NB4 (cell line): ENCODE results near the gene POLH.

Experiments
- DNase-seq: peaks from one replicate; pipeline ENCODE4 v3.0.0; 2010; ENCODE audit warnings: low read depth
- H3K4me3 ChIP-seq: one replicate; pipeline ENCODE4 v1.5.1; 2011; ENCODE audit warnings: mild to moderate bottlenecking, low read depth, low read length, moderate library complexity
- MAX ChIP-seq: IDR thresholded peaks from 2 replicates; pipeline ENCODE4 v1.6.1; 2011; ENCODE audit warnings: low read depth, low read length
- MYC ChIP-seq: IDR thresholded peaks from 2 replicates; pipeline ENCODE4 v1.6.1; 2011; ENCODE audit warnings: low read depth, low read length
- POLR2A ChIP-seq: IDR thresholded peaks from 2 replicates; pipeline ENCODE4 v1.6.1; 2011; ENCODE audit warnings: mild to moderate bottlenecking; ENCODE audit not compliant: insufficient read length; ENCODE audit errors: extremely low read depth
- TF ChIP-seq, protein P1 (sequence below): IDR thresholded peaks from one replicate; pipeline ENCODE4 v1.5.1; 2012; ENCODE audit warnings: low read depth, low read length

POLH gene

GRCh38 chr6:43625393-43625992 lies 49.5 kb downstream of the POLH start:
- TF ChIP-seq MAX: no peak
- no peak for TF ChIP-seq MYC
- TF ChIP-seq POLR2A: no peak
- TF ChIP-seq, protein P1, sequence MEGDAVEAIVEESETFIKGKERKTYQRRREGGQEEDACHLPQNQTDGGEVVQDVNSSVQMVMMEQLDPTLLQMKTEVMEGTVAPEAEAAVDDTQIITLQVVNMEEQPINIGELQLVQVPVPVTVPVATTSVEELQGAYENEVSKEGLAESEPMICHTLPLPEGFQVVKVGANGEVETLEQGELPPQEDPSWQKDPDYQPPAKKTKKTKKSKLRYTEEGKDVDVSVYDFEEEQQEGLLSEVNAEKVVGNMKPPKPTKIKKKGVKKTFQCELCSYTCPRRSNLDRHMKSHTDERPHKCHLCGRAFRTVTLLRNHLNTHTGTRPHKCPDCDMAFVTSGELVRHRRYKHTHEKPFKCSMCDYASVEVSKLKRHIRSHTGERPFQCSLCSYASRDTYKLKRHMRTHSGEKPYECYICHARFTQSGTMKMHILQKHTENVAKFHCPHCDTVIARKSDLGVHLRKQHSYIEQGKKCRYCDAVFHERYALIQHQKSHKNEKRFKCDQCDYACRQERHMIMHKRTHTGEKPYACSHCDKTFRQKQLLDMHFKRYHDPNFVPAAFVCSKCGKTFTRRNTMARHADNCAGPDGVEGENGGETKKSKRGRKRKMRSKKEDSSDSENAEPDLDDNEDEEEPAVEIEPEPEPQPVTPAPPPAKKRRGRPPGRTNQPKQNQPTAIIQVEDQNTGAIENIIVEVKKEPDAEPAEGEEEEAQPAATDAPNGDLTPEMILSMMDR: no peak
- DNase-seq: no peak
- H3K4me3 ChIP-seq: no peak overlapping the region

DNA sequence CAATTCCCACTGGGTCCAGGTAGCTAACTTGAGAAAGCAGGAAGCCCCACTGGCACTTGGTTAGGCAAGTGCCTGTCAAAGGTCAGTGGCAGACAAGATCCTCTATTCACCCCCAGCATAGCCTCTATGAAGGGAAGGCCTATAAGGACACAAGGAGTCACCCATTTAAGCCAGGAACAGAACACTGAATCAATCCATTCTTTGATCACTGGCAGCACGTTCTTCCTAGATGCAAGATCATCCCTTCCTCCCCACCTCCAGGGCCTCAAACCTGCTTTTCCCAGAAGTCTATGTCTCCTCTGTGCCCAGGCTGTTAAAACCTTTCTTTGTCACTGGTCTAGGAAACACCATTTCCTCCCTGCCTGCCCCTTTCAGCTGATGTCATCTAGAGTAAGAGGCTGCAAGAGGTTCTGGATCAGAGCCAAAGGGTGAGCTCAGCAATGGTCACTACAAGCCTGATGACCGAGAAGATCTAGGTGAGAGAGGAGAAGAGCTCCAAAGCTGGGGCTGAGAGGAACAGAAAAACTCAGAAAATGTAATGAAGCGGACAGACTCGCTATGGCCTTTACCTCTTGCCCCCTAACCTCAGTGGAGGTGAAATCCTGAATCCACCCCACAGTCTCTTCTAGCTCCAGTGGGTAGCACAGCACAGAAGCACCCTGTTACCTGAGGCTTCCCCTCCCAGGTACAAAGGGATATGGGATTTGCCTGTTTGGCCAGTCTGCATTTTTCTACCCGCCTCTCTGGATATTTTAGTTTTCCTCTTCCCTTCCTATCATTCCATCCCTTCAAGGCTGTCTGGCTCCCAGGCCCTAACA lies 51.2 kb downstream of the POLH start:
- TF ChIP-seq POLR2A (no peak), MYC (no peak), MAX (no peak)
- peak; percentile 58 for DNase-seq
- H3K4me3 ChIP-seq: peak overlapping the region; percentile 30

GRCh38 chr6:43628393-43629103 lies 52.6 kb downstream of the POLH start:
- DNase-seq: peak; percentile 70
- peak overlapping the region; percentile 92 for H3K4me3 ChIP-seq
- TF ChIP-seq POLR2A (peak; percentile 5), MAX (peak; percentile 42; the same call in 1 of the 2 replicates), MYC (no peak)
- TF ChIP-seq, protein P1: no peak

DNA sequence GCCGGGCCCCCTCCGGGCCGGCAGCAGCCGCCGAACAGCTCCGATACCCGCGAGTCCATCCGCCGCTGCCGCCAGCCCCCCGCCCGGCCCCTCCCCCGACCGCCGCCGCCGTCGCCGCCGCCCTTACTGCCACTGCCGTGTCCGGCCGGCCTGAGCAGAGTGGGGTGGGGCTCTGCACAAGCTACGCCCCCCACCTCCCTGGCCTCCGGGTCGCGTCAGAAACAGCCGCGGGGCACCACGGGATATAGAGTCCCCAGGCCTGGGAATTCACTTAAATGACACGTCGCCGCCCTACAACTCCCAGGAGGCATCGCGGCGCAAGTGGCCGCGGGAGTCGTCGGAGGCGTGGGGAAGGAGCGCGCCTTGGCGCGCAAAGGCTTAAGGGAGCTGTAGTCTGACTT lies 53.1 kb downstream of the POLH start, which contains the start of gene GTPBP2:
Gene GTPBP2 (minus strand): TSS at position 161 of the 401 bp plus-strand sequence. CDS start 102 bp downstream, at position 59.
- DNase-seq: peak; percentile 100
- peak; percentile 64; the same call in 1 of the 2 replicates for TF ChIP-seq MYC
- TF ChIP-seq, protein P1: no peak
- peak within 1 kb of the TSS; percentile 92 for H3K4me3 ChIP-seq

- TF ChIP-seq, protein P1: no peak
- TF ChIP-seq MAX: peak; percentile 68
- TF ChIP-seq POLR2A: peak; percentile 72
- no peak for TF ChIP-seq MYC
- H3K4me3 ChIP-seq: peak overlapping the region; percentile 67
- peak; percentile 100 for DNase-seq
Observed at GRCh38 chr6:43629505-43630300, 53.7 kb downstream of the POLH start.
